GM12865 (cell line): Measurements from ENCODE around the gene TMEM100.

Experiments used
- DNase-seq: peaks from one replicate; pipeline ENCODE4 v3.0.0; 2010; ENCODE audit warnings: low read depth
- H3K4me3 ChIP-seq: 2 replicates; pipeline ENCODE4 v1.5.1; 2011; ENCODE audit warnings: mild to moderate bottlenecking, low read depth, low read length, control low read depth
- CTCF ChIP-seq: IDR thresholded peaks from 2 replicates; pipeline ENCODE4 v1.5.1; 2011; ENCODE audit warnings: low read length, control low read depth, low read depth, inconsistent platforms; ENCODE audit not compliant: insufficient read depth; ENCODE audit errors: missing control alignments

The TMEM100 gene

GRCh38 chr17:55702150-55702549 lies 20.5 kb downstream of the TMEM100 start:
- DNase-seq = no peak
- TF ChIP-seq CTCF = no peak
- no peak overlapping the region for H3K4me3 ChIP-seq

GRCh38 chr17:55699181-55699860 lies 23.3 kb downstream of the TMEM100 start:
- DNase-seq = no peak
- no peak overlapping the region for H3K4me3 ChIP-seq
- no peak for TF ChIP-seq CTCF

GRCh38 chr17:55694286-55694910 lies 28.3 kb downstream of the TMEM100 start:
- no peak for TF ChIP-seq CTCF
- no peak overlapping the region for H3K4me3 ChIP-seq
- no peak for DNase-seq

GRCh38 chr17:55693254-55694216 lies 29.1 kb downstream of the TMEM100 start:
- DNase-seq = no peak
- no peak for TF ChIP-seq CTCF

GRCh38 chr17:55692276-55692675 lies 30.4 kb downstream of the TMEM100 start:
- no peak for TF ChIP-seq CTCF
- no peak overlapping the region for H3K4me3 ChIP-seq
- no peak for DNase-seq

More at GRCh38 chr17:55693254-55694216, 29.1 kb downstream of the TMEM100 start:
- no peak overlapping the region for H3K4me3 ChIP-seq

GRCh38 chr17:55691666-55692065 lies 31.0 kb downstream of the TMEM100 start:
- no peak for TF ChIP-seq CTCF
- no peak overlapping the region for H3K4me3 ChIP-seq
- DNase-seq = no peak
